LNCAP (cell line): ENCODE data around the gene GLRA3.

Source experiments
- CTCF ChIP-seq: fragments of 450-650 bp; IDR thresholded peaks from 2 replicates; pipeline ENCODE4 v1.5.1; 2017; ENCODE audit warnings: mild to moderate bottlenecking

The GLRA3 gene

GRCh38 chr4:174865418-174865985 lies 36.5 kb upstream of the GLRA3 start:
- TF ChIP-seq CTCF: no peak

- TF ChIP-seq CTCF: no peak
These were observed 35.0 kb upstream of the GLRA3 start for GRCh38 chr4:174864031-174864430.

GRCh38 chr4:174860588-174860987 lies 31.5 kb upstream of the GLRA3 start:
- no peak for TF ChIP-seq CTCF

GRCh38 chr4:174859904-174860303 lies 30.9 kb upstream of the GLRA3 start:
- no peak for TF ChIP-seq CTCF

GRCh38 chr4:174856926-174857800 lies 28.1 kb upstream of the GLRA3 start:
- TF ChIP-seq CTCF: no peak

- TF ChIP-seq CTCF: no peak
These were observed 26.0 kb upstream of the GLRA3 start for GRCh38 chr4:174855050-174855449.

- no peak for TF ChIP-seq CTCF
These were observed 24.6 kb upstream of the GLRA3 start for GRCh38 chr4:174853629-174854028.
